K562 (cell line): Measurements from ENCODE around the gene ANO9.

Experiments used
- ELF1 ChIP-seq: fragments of 200-800 bp; sonication (Bioruptor generic); IDR thresholded peaks from 2 replicates; pipeline ENCODE4 v1.6.1; 2016; ENCODE audit warnings: missing genetic modification characterization, missing compliant biosample characterization
- KDM1A ChIP-seq, 2 experiments: fragments of 450-650 bp; IDR thresholded peaks; 2 replicates each; pipeline ENCODE4 v1.6.1; 2016; ENCODE audit warnings: mild to moderate bottlenecking in 2 of 2
- PCBP2 ChIP-seq: fragments of 200-400 bp; formaldehyde crosslinking; IDR thresholded peaks from 2 replicates; pipeline ENCODE4 v1.6.1; 2018; ENCODE audit warnings: low read length, low read depth, mild to moderate bottlenecking, moderate library complexity; ENCODE audit not compliant: poor library complexity, severe bottlenecking
- POLR2A ChIP-seq: fragments of 450-650 bp; conservative IDR thresholded peaks from 2 replicates; pipeline ENCODE4 v1.6.1; 2016
- SP1 ChIP-seq: sonication (generic); formaldehyde crosslinking; IDR thresholded peaks from 2 replicates; pipeline ENCODE4 v1.8.1; 2022; ENCODE audit warnings: mild to moderate bottlenecking, missing genetic modification reagents
- STAG1 ChIP-seq: sonication (generic); formaldehyde crosslinking; IDR thresholded peaks from 2 replicates; pipeline ENCODE4 v1.5.0; 2020; ENCODE audit warnings: missing genetic modification reagents, borderline replicate concordance
- ZNF212 ChIP-seq: fragments of 450-650 bp; formaldehyde crosslinking; IDR thresholded peaks from 2 replicates; pipeline ENCODE4 v1.4.0; 2020; ENCODE audit warnings: mild to moderate bottlenecking
- TF ChIP-seq, protein P1 (sequence below): fragments of 450-650 bp; conservative IDR thresholded peaks from 2 replicates; pipeline ENCODE4 v1.6.1; 2016; ENCODE audit warnings: missing genetic modification characterization, low read depth, mild to moderate bottlenecking, control low read depth, missing compliant biosample characterization
- TF ChIP-seq, protein P2 (sequence below), 3 experiments: IDR thresholded peaks in 2 of 3; conservative IDR thresholded peaks in 1 of 3; 2 replicates each; pipeline ENCODE4 v1.5.1; 2011 to 2012; ENCODE audit warnings: low read length in 3 of 3, mild to moderate bottlenecking in 3 of 3, control low read depth in 2 of 3, improper control_type of control experiment in 1 of 3, inconsistent platforms in 1 of 3, low read depth in 1 of 3, mixed read lengths in 1 of 3, moderate library complexity in 1 of 3; ENCODE audit not compliant: insufficient read depth in 2 of 3
- TF ChIP-seq, protein P3 (sequence below): fragments of 150-350 bp; conservative IDR thresholded peaks from 2 replicates; pipeline ENCODE4 v1.6.1; 2014; ENCODE audit warnings: low read length

DNA sequence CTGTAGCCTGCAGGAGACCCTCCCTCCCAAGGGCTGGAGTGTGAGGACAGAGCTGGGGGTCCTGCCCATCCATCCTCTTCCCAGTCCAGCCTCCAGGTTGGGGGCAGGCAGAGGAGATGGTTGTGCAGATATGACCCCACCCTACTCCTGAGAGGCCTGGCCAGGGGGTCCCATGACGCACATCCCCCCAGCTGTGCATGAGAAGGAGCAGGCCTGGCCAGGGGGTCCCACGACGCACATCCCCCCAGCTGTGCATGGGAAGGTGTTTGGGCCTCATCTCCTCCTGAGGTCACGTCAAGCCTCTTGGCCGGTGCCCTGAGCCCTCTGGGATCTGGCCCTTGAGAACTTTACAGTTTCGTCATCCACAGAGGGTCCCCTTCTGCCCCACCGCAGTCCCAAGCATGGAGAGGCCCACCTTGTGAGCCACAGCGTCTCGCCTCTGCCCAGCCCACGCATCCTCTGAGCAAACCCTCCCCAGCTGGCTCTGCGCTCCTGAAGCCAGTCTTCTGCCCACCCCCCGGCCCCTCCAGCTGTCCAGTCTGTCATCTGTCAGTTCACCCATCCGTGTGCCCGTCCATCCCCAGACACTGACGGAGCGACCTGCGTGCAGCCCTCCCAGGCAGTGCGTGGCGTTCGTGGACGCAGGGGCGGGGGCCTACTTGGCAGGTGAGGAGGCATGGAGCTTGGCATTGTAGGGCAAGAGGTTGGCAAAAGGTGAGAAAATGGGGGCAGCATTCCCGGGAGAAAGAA, 2.3 kb downstream of the ANO9 start:
- TF ChIP-seq SP1 (CRISPR knock-in tag), result no peak
- TF ChIP-seq ZNF212 (CRISPR knock-in tag), result no peak
- no peak for TF ChIP-seq POLR2A
- TF ChIP-seq, protein P1, sequence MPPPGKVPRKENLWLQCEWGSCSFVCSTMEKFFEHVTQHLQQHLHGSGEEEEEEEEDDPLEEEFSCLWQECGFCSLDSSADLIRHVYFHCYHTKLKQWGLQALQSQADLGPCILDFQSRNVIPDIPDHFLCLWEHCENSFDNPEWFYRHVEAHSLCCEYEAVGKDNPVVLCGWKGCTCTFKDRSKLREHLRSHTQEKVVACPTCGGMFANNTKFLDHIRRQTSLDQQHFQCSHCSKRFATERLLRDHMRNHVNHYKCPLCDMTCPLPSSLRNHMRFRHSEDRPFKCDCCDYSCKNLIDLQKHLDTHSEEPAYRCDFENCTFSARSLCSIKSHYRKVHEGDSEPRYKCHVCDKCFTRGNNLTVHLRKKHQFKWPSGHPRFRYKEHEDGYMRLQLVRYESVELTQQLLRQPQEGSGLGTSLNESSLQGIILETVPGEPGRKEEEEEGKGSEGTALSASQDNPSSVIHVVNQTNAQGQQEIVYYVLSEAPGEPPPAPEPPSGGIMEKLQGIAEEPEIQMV (tag), result no peak
- TF ChIP-seq STAG1 (CRISPR knock-in tag), result no peak
- TF ChIP-seq, protein P2, sequence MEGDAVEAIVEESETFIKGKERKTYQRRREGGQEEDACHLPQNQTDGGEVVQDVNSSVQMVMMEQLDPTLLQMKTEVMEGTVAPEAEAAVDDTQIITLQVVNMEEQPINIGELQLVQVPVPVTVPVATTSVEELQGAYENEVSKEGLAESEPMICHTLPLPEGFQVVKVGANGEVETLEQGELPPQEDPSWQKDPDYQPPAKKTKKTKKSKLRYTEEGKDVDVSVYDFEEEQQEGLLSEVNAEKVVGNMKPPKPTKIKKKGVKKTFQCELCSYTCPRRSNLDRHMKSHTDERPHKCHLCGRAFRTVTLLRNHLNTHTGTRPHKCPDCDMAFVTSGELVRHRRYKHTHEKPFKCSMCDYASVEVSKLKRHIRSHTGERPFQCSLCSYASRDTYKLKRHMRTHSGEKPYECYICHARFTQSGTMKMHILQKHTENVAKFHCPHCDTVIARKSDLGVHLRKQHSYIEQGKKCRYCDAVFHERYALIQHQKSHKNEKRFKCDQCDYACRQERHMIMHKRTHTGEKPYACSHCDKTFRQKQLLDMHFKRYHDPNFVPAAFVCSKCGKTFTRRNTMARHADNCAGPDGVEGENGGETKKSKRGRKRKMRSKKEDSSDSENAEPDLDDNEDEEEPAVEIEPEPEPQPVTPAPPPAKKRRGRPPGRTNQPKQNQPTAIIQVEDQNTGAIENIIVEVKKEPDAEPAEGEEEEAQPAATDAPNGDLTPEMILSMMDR (IDR thresholded peaks at IDR 0.05 in 2 of 3, conservative IDR thresholded peaks at IDR 0.05 in 1 of 3; ENCODE audit: insufficient read depth in 2 of 3, low read depth in 1 of 3, low read length in 3 of 3), result no peak
- TF ChIP-seq ELF1 (tag), result no peak
- TF ChIP-seq, protein P3, sequence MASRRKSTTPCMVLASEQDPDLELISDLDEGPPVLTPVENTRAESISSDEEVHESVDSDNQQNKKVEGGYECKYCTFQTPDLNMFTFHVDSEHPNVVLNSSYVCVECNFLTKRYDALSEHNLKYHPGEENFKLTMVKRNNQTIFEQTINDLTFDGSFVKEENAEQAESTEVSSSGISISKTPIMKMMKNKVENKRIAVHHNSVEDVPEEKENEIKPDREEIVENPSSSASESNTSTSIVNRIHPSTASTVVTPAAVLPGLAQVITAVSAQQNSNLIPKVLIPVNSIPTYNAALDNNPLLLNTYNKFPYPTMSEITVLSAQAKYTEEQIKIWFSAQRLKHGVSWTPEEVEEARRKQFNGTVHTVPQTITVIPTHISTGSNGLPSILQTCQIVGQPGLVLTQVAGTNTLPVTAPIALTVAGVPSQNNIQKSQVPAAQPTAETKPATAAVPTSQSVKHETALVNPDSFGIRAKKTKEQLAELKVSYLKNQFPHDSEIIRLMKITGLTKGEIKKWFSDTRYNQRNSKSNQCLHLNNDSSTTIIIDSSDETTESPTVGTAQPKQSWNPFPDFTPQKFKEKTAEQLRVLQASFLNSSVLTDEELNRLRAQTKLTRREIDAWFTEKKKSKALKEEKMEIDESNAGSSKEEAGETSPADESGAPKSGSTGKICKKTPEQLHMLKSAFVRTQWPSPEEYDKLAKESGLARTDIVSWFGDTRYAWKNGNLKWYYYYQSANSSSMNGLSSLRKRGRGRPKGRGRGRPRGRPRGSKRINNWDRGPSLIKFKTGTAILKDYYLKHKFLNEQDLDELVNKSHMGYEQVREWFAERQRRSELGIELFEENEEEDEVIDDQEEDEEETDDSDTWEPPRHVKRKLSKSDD, result no peak
- TF ChIP-seq KDM1A (IDR thresholded peaks at IDR 0.05), result no peak
- no peak for TF ChIP-seq PCBP2
